T-cell (primary cell): Measurements from ENCODE around the gene FILIP1L. TPM values are rescaled to one million over a fixed set of nuclear protein-coding genes. Genes with fewer than 3 reads are reported as not detected.

ENCODE experiments used
- ATAC-seq, 4 experiments: fragments of 200-7000 bp in 3 of 4; fragments of 150-1000 bp in 1 of 4; cut with Tn5 transposase; replicated peaks in 1 of 4; 1 replicate in 3 of 4; 2 replicates in 1 of 4; pipeline ENCODE4 v1.10.0; 2021; ENCODE audit warnings: moderate library complexity in 3 of 4, mild to moderate bottlenecking in 2 of 4, moderate number of reproducible peaks in 1 of 4
- CTCF ChIA-PET, 2 donors: fragments of 300-600 bp; sonication (Branson Sonifier 250); formaldehyde crosslinking; loops; one replicate each; lab custom pipeline; 2022; ENCODE audit warnings: antibody characterized with exemption in 2 of 2; lab: Charles Lee
- POLR2A ChIA-PET, 2 donors: fragments of 300-600 bp; sonication (Branson Sonifier 250); formaldehyde crosslinking; loops; one replicate each; lab custom pipeline; 2022; ENCODE audit warnings: antibody characterized with exemption in 2 of 2; lab: Charles Lee
- DNase-seq, 35 experiments: peaks; one replicate each; pipeline versions ENCODE4 v3.0.0 to v3.0.0-alpha.2; 2013 to 2023
- H3K27ac ChIP-seq: one replicate; pipeline ENCODE4 v1.5.1; 2013; ENCODE audit warnings: low read length
- H3K27me3 ChIP-seq, 2 experiments: replicated peaks in 1 of 2; 1 replicate in 1 of 2; 2 replicates in 1 of 2; pipeline versions ENCODE4 v1.6.1 to v1.7.0; 2013; ENCODE audit warnings: low read length in 1 of 2, mixed read lengths in 1 of 2; ENCODE audit not compliant: control insufficient read depth in 2 of 2, insufficient read depth in 2 of 2; ENCODE audit errors: extremely low read depth in 1 of 2
- H3K36me3 ChIP-seq, 2 donors: 1 replicate in 1 of 2; 2 replicates in 1 of 2; pipeline versions ENCODE4 v1.6.1 to v1.7.0; 2013; ENCODE audit warnings: low read length in 1 of 2; ENCODE audit not compliant: control insufficient read depth in 2 of 2, insufficient read depth in 1 of 2; ENCODE audit errors: extremely low read depth in 1 of 2
- H3K4me1 ChIP-seq, 2 experiments: 1 replicate in 1 of 2; 2 replicates in 1 of 2; pipeline versions ENCODE4 v1.6.1 to v1.7.0; 2013; ENCODE audit warnings: low read length in 2 of 2, mixed read lengths in 1 of 2; ENCODE audit not compliant: insufficient read depth in 2 of 2, control insufficient read depth in 1 of 2; ENCODE audit errors: extremely low read depth in 1 of 2
- H3K4me3 ChIP-seq, 2 donors: 1 replicate in 1 of 2; 2 replicates in 1 of 2; pipeline versions ENCODE4 v1.5.1 to v1.7.0; 2013; ENCODE audit warnings: mild to moderate bottlenecking in 2 of 2, low read length in 1 of 2, moderate library complexity in 1 of 2; ENCODE audit not compliant: control insufficient read depth in 1 of 2; ENCODE audit errors: extremely low read depth in 1 of 2
- H3K9me3 ChIP-seq: 2 replicates; pipeline ENCODE4 v1.7.0; 2013
- H3K27ac Mint-ChIP-seq, 2 donors: one replicate each; pipeline ENCODE4 v1.8.0; 2020 to 2021; ENCODE audit warnings: mild to moderate bottlenecking in 2 of 2, mixed read lengths in 2 of 2
- H3K27me3 Mint-ChIP-seq, 2 donors: one replicate each; pipeline ENCODE4 v1.8.0; 2021 to 2022; ENCODE audit warnings: mixed read lengths in 2 of 2
- H3K36me3 Mint-ChIP-seq: one replicate; pipeline ENCODE4 v1.8.0; 2021; ENCODE audit warnings: mixed read lengths
- H3K4me1 Mint-ChIP-seq, 3 donors: one replicate each; pipeline ENCODE4 v1.8.0; 2020 to 2022; ENCODE audit warnings: mixed read lengths in 3 of 3, mild to moderate bottlenecking in 1 of 3
- H3K4me3 Mint-ChIP-seq, 3 donors: one replicate each; pipeline ENCODE4 v1.8.0; 2020 to 2022; ENCODE audit warnings: mild to moderate bottlenecking in 3 of 3, mixed read lengths in 3 of 3, moderate library complexity in 3 of 3
- H3K9me3 Mint-ChIP-seq, 3 donors: one replicate each; pipeline ENCODE4 v1.8.0; 2020 to 2022; ENCODE audit warnings: mixed read lengths in 3 of 3
- WGBS: methylation state at CpG from one replicate; pipeline ENCODE4 v1.1.5; 2013; ENCODE audit warnings: missing lambda C conversion rate; ENCODE audit not compliant: insufficient coverage; 5-methylcytosine and 5-hydroxymethylcytosine counted together
- total RNA-seq, 35 experiments: library from RNA in 6 of 35; stranded (reverse) in 6 of 35; fragments of 120-200 nt in 1 of 35; gene quantifications; one replicate each; pipeline versions ENCODE4 v1.2.1 to v1.2.4 and lab custom pipeline; 2013 to 2026

Gene FILIP1L
- total RNA-seq, 5 donors from 2014 or later (not counting 1 experiment from before 2014, with no cell fraction given): 0.10 to 0.38 (median 0.27) TPM; not detected in 1

- peaks cover 15% of the 10 kb centered on the region for H3K36me3 Mint-ChIP-seq
- H3K9me3 ChIP-seq: no peaks in the 10 kb centered on the region
- WGBS: 83% methylated on average over 1 of the region's 1 CpG
- H3K27me3 ChIP-seq: no peaks in the 10 kb centered on the region
- no peak overlapping the region for H3K27ac ChIP-seq
- H3K4me3 ChIP-seq: no peak overlapping the region
- no peaks in the 10 kb centered on the region for H3K9me3 Mint-ChIP-seq
- DNase-seq (no peak), ATAC-seq (no peak)
- CTCF ChIA-PET: interaction anchor here (0.5 to 0.6 kb wide), 2 partner anchors 16 to 187 kb away, joined by 3 to 4 read pairs; no protein-coding TSS in a partner anchor
- no peaks in the 10 kb centered on the region for H3K4me1 ChIP-seq
- POLR2A ChIA-PET: no interaction called here
- no peak overlapping the region for H3K27ac Mint-ChIP-seq
- no peaks in the 10 kb centered on the region for H3K36me3 ChIP-seq
- H3K27me3 Mint-ChIP-seq: no peaks in the 10 kb centered on the region
- no peak overlapping the region for H3K4me3 Mint-ChIP-seq
- no peaks in the 10 kb centered on the region for H3K4me1 Mint-ChIP-seq
These were observed 4.1 kb downstream of the FILIP1L start for GRCh38 chr3:100110162-100110561.

- no peak overlapping the region for H3K27ac Mint-ChIP-seq
- H3K27me3 Mint-ChIP-seq: no peaks in the 10 kb centered on the region
- Histone ChIP-seq H3K4me3 (no peak overlapping the region), H3K9me3 (no peaks in the 10 kb centered on the region), H3K27ac (no peak overlapping the region), H3K4me1 (no peaks in the 10 kb centered on the region), H3K27me3 (no peaks in the 10 kb centered on the region), H3K36me3 (no peaks in the 10 kb centered on the region)
- H3K4me3 Mint-ChIP-seq: no peak overlapping the region
- H3K4me1 Mint-ChIP-seq: peaks cover 0 to 2% (median 0%) of the 10 kb centered on the region in 3 donors
- ATAC-seq (no peak), DNase-seq (no peak)
- H3K36me3 Mint-ChIP-seq: peaks cover 9% of the 10 kb centered on the region
- POLR2A ChIA-PET: no interaction called here
- H3K9me3 Mint-ChIP-seq: no peaks in the 10 kb centered on the region
- 90% methylated on average over 2 of the region's 7 CpGs for WGBS
- CTCF ChIA-PET: interaction anchor here in 1 of 2 donors (0.7 kb wide), 1 partner anchor 108 kb away, joined by 3 read pairs; no protein-coding TSS in a partner anchor
These were observed 5.7 kb downstream of the FILIP1L start for GRCh38 chr3:100108464-100109079.

- H3K9me3 Mint-ChIP-seq: no peaks in the 10 kb centered on the region
- DNase-seq (no peak), ATAC-seq (no peak)
- CTCF ChIA-PET: no interaction called here
- WGBS: no CpG with 5 or more reads among the region's 4 CpGs
- POLR2A ChIA-PET: no interaction called here
- H3K36me3 ChIP-seq: no peaks in the 10 kb centered on the region
- H3K4me1 ChIP-seq: no peaks in the 10 kb centered on the region
- peaks cover 0 to 2% (median 0%) of the 10 kb centered on the region in 3 donors for H3K4me1 Mint-ChIP-seq
- H3K27me3 Mint-ChIP-seq: no peaks in the 10 kb centered on the region
- H3K9me3 ChIP-seq: no peaks in the 10 kb centered on the region
- H3K4me3 Mint-ChIP-seq: no peak overlapping the region
- no peak overlapping the region for H3K27ac Mint-ChIP-seq
- H3K27ac ChIP-seq: no peak overlapping the region
- no peak overlapping the region for H3K4me3 ChIP-seq
- H3K36me3 Mint-ChIP-seq: peaks cover 14% of the 10 kb centered on the region
- H3K27me3 ChIP-seq: no peaks in the 10 kb centered on the region
These were observed 7.0 kb downstream of the FILIP1L start for GRCh38 chr3:100107221-100107814.

- H3K36me3 ChIP-seq: no peaks in the 10 kb centered on the region
- no peaks in the 10 kb centered on the region for H3K27me3 ChIP-seq
- no peaks in the 10 kb centered on the region for H3K4me1 ChIP-seq
- ATAC-seq: no peak
- no peak overlapping the region for H3K4me3 ChIP-seq
- Mint-ChIP-seq H3K27me3 (no peaks in the 10 kb centered on the region), H3K9me3 (no peaks in the 10 kb centered on the region), H3K4me3 (no peak overlapping the region), H3K36me3 (peaks cover 14% of the 10 kb centered on the region), H3K27ac (no peak overlapping the region), H3K4me1 (peaks cover 0 to 2% (median 0%) of the 10 kb centered on the region in 3 donors)
- no peaks in the 10 kb centered on the region for H3K9me3 ChIP-seq
- no peak for DNase-seq
- ChIA-PET POLR2A (no interaction called here), CTCF (no interaction called here)
- no peak overlapping the region for H3K27ac ChIP-seq
These were observed 7.7 kb downstream of the FILIP1L start for GRCh38 chr3:100106531-100107141.

GRCh38 chr3:100106094-100106493 is 8.2 kb downstream of the FILIP1L start:
- peaks cover 19% of the 10 kb centered on the region for H3K36me3 Mint-ChIP-seq
- H3K4me3 Mint-ChIP-seq: no peak overlapping the region
- H3K27ac Mint-ChIP-seq: no peak overlapping the region
- no peaks in the 10 kb centered on the region for H3K9me3 ChIP-seq
- H3K36me3 ChIP-seq: no peaks in the 10 kb centered on the region
- no peaks in the 10 kb centered on the region for H3K27me3 ChIP-seq
- no peak overlapping the region for H3K4me3 ChIP-seq
- peaks cover 0 to 2% (median 2%) of the 10 kb centered on the region in 3 donors for H3K9me3 Mint-ChIP-seq
- CTCF ChIA-PET: no interaction called here
- POLR2A ChIA-PET: interaction anchor here in 1 of 2 donors (0.5 kb wide), 1 partner anchor 353 kb away, joined by 7 read pairs; no protein-coding TSS in a partner anchor
- no peak for DNase-seq
- H3K4me1 ChIP-seq: no peaks in the 10 kb centered on the region
- no peak for ATAC-seq
- no peak overlapping the region for H3K27ac ChIP-seq
- no peaks in the 10 kb centered on the region for H3K27me3 Mint-ChIP-seq
- peaks cover 0 to 2% (median 0%) of the 10 kb centered on the region in 3 donors for H3K4me1 Mint-ChIP-seq

- no peak overlapping the region for H3K4me3 Mint-ChIP-seq
- H3K4me1 Mint-ChIP-seq: peaks cover 0 to 2% (median 0%) of the 10 kb centered on the region in 3 donors
- H3K4me1 ChIP-seq: no peaks in the 10 kb centered on the region
- no peaks in the 10 kb centered on the region for H3K27me3 ChIP-seq
- no peak overlapping the region for H3K27ac ChIP-seq
- H3K4me3 ChIP-seq: no peak overlapping the region
- ChIA-PET POLR2A (interaction anchor here in 1 of 2 donors (0.5 kb wide), 1 partner anchor 354 kb away, joined by 7 read pairs; no protein-coding TSS in a partner anchor), CTCF (interaction anchor here in 1 of 2 donors (0.6 kb wide), 1 partner anchor 1408 kb away, joined by 7 read pairs; the partner anchor contains the start of gene SENP7)
- no CpG with 5 or more reads among the region's 1 CpG for WGBS
- peaks cover 18% of the 10 kb centered on the region for H3K36me3 Mint-ChIP-seq
- no peak overlapping the region for H3K27ac Mint-ChIP-seq
- no peaks in the 10 kb centered on the region for H3K9me3 ChIP-seq
- DNase-seq (no peak), ATAC-seq (no peak)
- no peaks in the 10 kb centered on the region for H3K27me3 Mint-ChIP-seq
- H3K9me3 Mint-ChIP-seq: peaks cover 1 to 4% (median 2%) of the 10 kb centered on the region in 3 donors
- H3K36me3 ChIP-seq: no peaks in the 10 kb centered on the region
These were observed 8.8 kb downstream of the FILIP1L start for GRCh38 chr3:100105501-100105900.
